Measurements from ENCODE around the gene BARX1.
"Not testable (repeated sequence)": the region's sequence is repeated elsewhere in the genome, so short reads cannot be mapped to it uniquely, and the experiment has no call there.

BARX1 gene

DNA sequence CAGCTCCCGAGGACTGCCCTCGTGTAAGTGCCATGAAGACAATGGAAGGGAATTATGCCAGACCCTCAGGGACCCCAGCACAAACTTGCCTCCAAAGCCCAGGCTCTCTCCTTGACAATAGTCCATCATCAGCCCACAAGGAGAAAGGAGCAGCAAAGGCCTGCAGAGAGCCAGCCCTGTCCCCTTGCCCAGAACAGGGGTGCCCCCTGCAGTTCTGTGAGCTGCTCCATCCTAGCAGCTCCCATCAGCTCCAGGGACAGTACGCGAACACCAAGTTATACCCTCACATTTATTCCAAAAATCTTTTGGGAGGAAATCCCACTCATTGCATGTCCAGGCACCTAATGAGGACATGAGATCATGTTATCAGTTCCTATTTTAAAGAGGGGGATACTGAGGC lies 11.1 kb downstream of the BARX1 start:
- TF ChIP-seq, protein P1, sequence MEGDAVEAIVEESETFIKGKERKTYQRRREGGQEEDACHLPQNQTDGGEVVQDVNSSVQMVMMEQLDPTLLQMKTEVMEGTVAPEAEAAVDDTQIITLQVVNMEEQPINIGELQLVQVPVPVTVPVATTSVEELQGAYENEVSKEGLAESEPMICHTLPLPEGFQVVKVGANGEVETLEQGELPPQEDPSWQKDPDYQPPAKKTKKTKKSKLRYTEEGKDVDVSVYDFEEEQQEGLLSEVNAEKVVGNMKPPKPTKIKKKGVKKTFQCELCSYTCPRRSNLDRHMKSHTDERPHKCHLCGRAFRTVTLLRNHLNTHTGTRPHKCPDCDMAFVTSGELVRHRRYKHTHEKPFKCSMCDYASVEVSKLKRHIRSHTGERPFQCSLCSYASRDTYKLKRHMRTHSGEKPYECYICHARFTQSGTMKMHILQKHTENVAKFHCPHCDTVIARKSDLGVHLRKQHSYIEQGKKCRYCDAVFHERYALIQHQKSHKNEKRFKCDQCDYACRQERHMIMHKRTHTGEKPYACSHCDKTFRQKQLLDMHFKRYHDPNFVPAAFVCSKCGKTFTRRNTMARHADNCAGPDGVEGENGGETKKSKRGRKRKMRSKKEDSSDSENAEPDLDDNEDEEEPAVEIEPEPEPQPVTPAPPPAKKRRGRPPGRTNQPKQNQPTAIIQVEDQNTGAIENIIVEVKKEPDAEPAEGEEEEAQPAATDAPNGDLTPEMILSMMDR (IDR thresholded peaks at IDR 0.05; ENCODE audit: extremely low read depth, missing control alignments), result no peak
- no peak for DNase-seq (ENCODE audit: low spot score)

DNA sequence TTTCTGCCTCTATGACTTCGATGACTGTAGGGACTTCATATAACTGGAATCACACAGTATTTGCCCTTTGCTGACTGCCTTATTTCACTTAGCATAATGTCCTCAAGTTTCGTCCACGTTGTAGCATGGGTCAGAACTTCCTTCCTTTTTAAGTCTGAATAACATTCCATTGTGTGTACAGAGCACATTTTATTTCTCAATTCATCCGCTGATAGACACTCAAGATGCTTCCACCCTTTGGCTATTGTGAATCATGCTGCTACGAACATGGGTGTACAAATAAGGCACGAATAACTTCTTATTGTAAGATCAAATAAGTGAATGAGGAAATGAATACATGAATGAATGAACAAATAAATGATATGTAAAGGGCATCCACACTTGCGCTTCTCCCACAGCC lies 13.0 kb downstream of the BARX1 start:
- TF ChIP-seq, protein P1 (IDR thresholded peaks at IDR 0.05; ENCODE audit: extremely low read depth, missing control alignments), result no peak
- no peak for DNase-seq (ENCODE audit: low spot score)

DNA sequence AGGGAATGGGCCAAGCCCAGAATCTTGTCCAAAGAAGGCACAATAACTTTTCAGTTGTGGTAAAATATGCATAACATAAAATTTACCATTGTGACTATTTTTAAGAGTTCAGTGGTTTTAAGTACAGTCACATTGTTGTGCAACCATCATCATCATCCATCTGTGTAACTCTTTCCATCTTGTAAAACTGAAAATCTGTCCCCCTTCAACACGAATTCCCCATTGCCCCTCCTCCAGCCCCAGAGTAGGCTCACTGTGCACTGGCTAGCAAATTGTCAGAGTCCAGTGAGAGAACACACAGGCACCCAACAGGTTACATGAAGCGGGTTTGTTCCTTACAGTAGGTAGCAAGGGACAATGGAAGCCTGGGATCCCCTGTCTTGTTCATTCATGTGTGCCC lies 13.7 kb downstream of the BARX1 start:
- TF ChIP-seq, protein P1 (IDR thresholded peaks at IDR 0.05; ENCODE audit: extremely low read depth, missing control alignments), result no peak
- DNase-seq (ENCODE audit: low spot score), result no peak

DNA sequence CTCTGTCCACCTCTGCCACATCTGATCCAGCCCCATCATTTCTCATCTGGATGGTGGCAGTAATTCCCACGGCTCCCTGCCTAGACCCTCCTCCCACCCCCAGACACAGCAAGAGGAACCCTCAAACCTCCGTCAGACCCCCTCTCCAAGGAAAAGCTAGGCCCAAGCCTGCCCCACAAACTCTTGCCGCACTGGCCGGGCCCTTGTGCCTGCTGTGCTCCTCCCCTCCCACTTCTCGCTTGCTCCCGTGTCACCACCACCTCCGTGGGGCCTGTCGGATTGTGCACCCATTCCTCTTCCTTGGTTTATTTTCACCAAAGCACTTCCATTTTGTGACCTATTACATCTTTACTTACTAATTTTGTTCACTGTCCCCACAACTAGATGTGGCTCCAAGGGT lies 14.2 kb downstream of the BARX1 start:
- no peak for DNase-seq (ENCODE audit: low spot score)
- TF ChIP-seq, protein P1 (IDR thresholded peaks at IDR 0.05; ENCODE audit: extremely low read depth, missing control alignments), result no peak

DNA sequence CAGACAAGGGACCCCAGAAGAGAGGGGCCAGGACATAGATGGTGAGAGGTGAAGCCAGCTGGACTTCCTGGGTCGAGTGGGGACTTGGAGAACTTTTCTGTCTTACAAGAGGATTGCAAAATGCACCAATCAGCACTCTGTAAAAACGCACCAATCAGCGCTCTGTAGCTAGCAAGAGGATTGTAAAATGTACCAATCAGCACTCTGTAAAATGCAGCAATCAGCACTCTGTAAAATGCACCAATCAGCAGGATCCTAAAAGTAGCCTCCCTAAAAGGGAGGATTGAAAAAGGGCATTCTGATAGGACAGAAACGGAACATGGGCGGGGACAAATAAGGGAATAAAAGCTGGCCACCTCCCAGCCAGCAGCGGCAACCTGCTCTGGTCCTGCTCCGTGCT lies 15.6 kb downstream of the BARX1 start:
- not testable (repeated sequence) for DNase-seq (ENCODE audit: low spot score)

DNA sequence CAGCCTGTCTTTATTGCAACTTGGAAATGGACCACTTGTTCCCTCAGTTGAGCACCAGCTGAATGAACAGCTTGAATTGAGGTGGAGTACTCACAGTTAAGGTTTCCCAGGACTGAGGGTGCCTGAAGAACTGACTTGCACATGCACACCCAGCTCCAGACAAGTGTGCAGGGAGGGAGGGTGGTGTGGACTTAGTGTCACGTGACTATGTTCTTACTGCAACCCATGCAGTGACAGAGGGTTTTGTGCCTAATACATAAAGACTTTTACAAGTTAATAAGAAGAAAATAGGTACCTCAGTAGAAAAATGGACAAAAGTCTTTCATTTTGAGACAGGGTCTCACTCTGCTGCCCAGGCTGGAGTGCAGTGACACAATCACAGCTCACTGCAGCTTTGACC lies 18.0 kb downstream of the BARX1 start:
- DNase-seq (ENCODE audit: low spot score), result no peak
- TF ChIP-seq, protein P1 (IDR thresholded peaks at IDR 0.05; ENCODE audit: extremely low read depth, missing control alignments), result no peak

DNA sequence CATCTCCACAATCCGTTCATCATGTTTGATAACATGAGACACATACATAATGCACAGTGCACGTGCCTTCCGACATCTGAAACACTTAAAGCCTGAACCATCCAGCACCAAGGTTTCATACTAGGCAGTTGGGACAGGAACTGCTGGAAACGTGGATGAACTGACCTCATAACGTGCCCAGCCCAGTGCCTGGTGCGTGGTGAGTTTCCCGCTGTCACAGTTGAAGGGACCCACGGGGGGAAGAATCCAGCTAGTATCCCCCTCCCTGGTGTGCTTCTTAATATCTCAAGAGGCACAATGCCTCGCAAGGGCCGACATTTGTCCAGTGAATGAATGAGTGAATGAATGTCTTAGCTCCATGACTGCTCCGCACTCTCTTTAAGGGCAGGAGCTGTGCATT lies 23.2 kb downstream of the BARX1 start:
- TF ChIP-seq, protein P1 (IDR thresholded peaks at IDR 0.05; ENCODE audit: extremely low read depth, missing control alignments), result no peak
- no peak for DNase-seq (ENCODE audit: low spot score)

DNA sequence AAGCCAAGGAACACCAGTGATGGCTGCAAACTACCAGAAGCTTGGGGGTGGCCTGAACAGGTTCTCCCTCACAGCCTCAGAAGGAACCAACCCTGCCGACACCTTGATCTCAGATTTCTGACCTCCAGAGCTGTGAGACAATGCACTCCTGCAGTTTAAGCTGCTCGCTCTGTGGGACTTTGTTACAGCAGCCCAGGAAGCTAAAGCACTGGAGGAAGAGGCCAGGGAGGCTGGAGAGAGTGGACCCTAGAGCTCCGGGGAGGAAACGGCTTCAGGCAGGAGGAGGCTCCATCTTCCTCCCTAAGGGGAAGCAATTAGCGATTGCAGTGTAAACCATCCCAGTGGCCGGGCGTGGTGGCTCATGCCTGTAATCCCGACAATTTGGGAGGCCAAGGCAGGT lies 25.1 kb downstream of the BARX1 start:
- TF ChIP-seq, protein P1 (IDR thresholded peaks at IDR 0.05; ENCODE audit: extremely low read depth, missing control alignments), result no peak

More for the DNA sequence above, 25.1 kb downstream of the BARX1 start:
- DNase-seq (ENCODE audit: low spot score), result no peak
